Measurements from ENCODE around the gene CDH2.

DNA sequence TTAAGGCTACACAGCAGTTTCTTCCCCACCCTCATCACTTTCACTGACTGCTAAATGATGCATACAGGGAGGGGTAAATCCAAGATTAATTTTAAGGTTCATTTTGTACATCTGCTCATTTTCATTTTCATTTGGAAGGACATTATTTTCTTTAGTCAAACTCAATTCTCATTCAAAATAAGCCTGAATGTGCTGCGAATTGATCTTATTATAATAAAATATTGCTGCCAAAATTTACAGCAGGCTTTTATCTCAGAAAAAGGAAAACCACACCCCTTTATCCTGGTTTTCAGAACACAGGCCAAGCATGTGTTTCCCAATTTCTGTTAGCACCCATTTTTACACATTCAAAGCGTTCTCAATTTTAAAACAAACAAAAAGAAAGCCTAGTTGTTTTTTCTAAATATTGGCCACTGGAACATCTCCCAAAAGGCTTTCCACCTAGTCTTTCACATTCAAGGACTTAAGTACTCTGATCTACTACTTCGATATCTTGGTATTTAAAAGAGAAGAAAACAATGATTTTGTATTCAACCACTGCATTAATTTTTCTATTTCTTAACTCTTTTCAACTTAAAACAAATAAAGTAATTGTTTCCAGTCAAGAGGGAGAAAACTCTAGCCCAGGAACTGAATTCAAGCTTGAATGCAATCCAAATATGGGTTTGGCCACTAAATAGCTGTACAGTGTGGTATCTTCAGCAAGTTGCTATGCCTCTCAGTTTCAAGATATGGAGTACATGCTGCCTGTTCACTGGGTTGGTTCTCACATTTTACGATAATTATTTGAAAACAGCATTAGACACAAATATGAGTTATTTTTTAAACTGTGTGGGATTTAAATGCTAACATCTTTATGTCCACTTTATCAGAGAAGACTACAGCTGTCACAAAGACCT lies 52.5 kb downstream of the CDH2 start:
- TF ChIP-seq, protein P1, sequence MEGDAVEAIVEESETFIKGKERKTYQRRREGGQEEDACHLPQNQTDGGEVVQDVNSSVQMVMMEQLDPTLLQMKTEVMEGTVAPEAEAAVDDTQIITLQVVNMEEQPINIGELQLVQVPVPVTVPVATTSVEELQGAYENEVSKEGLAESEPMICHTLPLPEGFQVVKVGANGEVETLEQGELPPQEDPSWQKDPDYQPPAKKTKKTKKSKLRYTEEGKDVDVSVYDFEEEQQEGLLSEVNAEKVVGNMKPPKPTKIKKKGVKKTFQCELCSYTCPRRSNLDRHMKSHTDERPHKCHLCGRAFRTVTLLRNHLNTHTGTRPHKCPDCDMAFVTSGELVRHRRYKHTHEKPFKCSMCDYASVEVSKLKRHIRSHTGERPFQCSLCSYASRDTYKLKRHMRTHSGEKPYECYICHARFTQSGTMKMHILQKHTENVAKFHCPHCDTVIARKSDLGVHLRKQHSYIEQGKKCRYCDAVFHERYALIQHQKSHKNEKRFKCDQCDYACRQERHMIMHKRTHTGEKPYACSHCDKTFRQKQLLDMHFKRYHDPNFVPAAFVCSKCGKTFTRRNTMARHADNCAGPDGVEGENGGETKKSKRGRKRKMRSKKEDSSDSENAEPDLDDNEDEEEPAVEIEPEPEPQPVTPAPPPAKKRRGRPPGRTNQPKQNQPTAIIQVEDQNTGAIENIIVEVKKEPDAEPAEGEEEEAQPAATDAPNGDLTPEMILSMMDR (IDR thresholded peaks at IDR 0.05): no peak
- TF ChIP-seq POLR2A (IDR thresholded peaks at IDR 0.05) (no peak), POLR2AphosphoS5 (IDR thresholded peaks at IDR 0.05) (no peak)

All from suprapubic skin (tissue), 4 donors.